HepG2 (cell line): ENCODE results near the gene ODC1.

Experiments used
- CREB1 ChIP-seq, 2 experiments: fragments of 450-650 bp in 1 of 2; IDR thresholded peaks; 2 replicates each; pipeline ENCODE4 v1.6.1; 2016 to 2017; ENCODE audit warnings: control low read depth in 1 of 2, mild to moderate bottlenecking in 1 of 2, missing compliant biosample characterization in 1 of 2, missing genetic modification characterization in 1 of 2
- CTCF ChIP-seq: sonication (generic); formaldehyde crosslinking; IDR thresholded peaks from 2 replicates; pipeline ENCODE4 v1.5.0; 2020; ENCODE audit warnings: mild to moderate bottlenecking, missing genetic modification reagents, moderate library complexity
- FOXJ3 ChIP-seq: sonication (generic); formaldehyde crosslinking; IDR thresholded peaks from 2 replicates; pipeline ENCODE4 v1.4.0; 2020; ENCODE audit warnings: missing genetic modification reagents, mild to moderate bottlenecking, borderline replicate concordance
- GLMP ChIP-seq: sonication (generic); formaldehyde crosslinking; IDR thresholded peaks from 2 replicates; pipeline ENCODE4 v1.9.0; 2021; ENCODE audit warnings: missing genetic modification reagents, mild to moderate bottlenecking, borderline replicate concordance
- HES4 ChIP-seq: sonication (generic); formaldehyde crosslinking; IDR thresholded peaks from 2 replicates; pipeline ENCODE4 v1.9.0; 2021; ENCODE audit warnings: mild to moderate bottlenecking, missing genetic modification reagents, borderline replicate concordance
- MTF2 ChIP-seq: sonication (generic); formaldehyde crosslinking; IDR thresholded peaks from 2 replicates; pipeline ENCODE4 v1.5.0; 2020; ENCODE audit warnings: missing genetic modification reagents, borderline replicate concordance
- PREB ChIP-seq: sonication (generic); formaldehyde crosslinking; IDR thresholded peaks from 2 replicates; pipeline ENCODE4 v1.4.0; 2020; ENCODE audit warnings: missing genetic modification reagents
- REST ChIP-seq, 2 experiments: IDR thresholded peaks; 2 replicates each; pipeline ENCODE4 v1.6.1; 2011 to 2012; ENCODE audit warnings: low read length in 2 of 2, borderline replicate concordance in 1 of 2, low read depth in 1 of 2, mild to moderate bottlenecking in 1 of 2, moderate library complexity in 1 of 2
- SETDB1 ChIP-seq: sonication (generic); formaldehyde crosslinking; IDR thresholded peaks from 2 replicates; pipeline ENCODE4 v1.5.1; 2020; ENCODE audit warnings: missing genetic modification reagents, mild to moderate bottlenecking, borderline replicate concordance
- SIN3A ChIP-seq: IDR thresholded peaks from 2 replicates; pipeline ENCODE4 v1.6.1; 2011; ENCODE audit warnings: low read depth, mild to moderate bottlenecking, control low read depth, low read length, borderline replicate concordance
- ZKSCAN1 ChIP-seq: fragments of 150-350 bp; IDR thresholded peaks from 2 replicates; pipeline ENCODE4 v1.6.1; 2014; ENCODE audit warnings: low read length

- no peak for TF ChIP-seq GLMP
- TF ChIP-seq SIN3A = no peak
- TF ChIP-seq REST (IDR thresholded peaks at IDR 0.05; ENCODE audit: borderline replicate concordance in 1 of 2, low read depth in 1 of 2, low read length in 2 of 2) = no peak
- no peak for TF ChIP-seq SETDB1 (CRISPR knock-in tag)
- no peak for TF ChIP-seq FOXJ3
- no peak for TF ChIP-seq PREB
- no peak for TF ChIP-seq CTCF
- TF ChIP-seq MTF2 = no peak
- no peak for TF ChIP-seq CREB1 (IDR thresholded peaks at IDR 0.05)
- no peak for TF ChIP-seq CREB1 (CRISPR knock-in tag; IDR thresholded peaks at IDR 0.05)
- TF ChIP-seq ZKSCAN1 = no peak
- TF ChIP-seq HES4 (CRISPR knock-in tag) = no peak
Measured at GRCh38 chr2:10428355-10428754, 19.8 kb downstream of the ODC1 start.
